ENCODE data around the gene CLEC2B. TPM values are rescaled to one million over a fixed set of nuclear protein-coding genes. Genes with fewer than 3 reads are reported as not detected.

The CLEC2B gene
- total RNA-seq, 2 donors from 2014 or later: 4.1 to 6.0 TPM

GRCh38 chr12:9866860-9867269 lies 2.3 kb downstream of the CLEC2B start:
- Histone ChIP-seq H3K27me3 (replicated peaks; ENCODE audit: insufficient read depth) (no peaks in the 10 kb centered on the region), H3K4me1 (replicated peaks) (no peaks in the 10 kb centered on the region), H3K36me3 (no peaks in the 10 kb centered on the region), H3K27ac (peak overlapping the region; percentile 23 to 75), H3K4me3 (peak overlapping the region; percentile 0), H3K9me3 (no peaks in the 10 kb centered on the region)
- TF ChIP-seq POLR2A (IDR thresholded peaks at IDR 0.05): no peak
- TF ChIP-seq CTCF (IDR thresholded peaks at IDR 0.05): no peak
- 65% methylated on average over 4 of the region's 4 CpGs for WGBS
- no peak for DNase-seq (ENCODE audit: low spot score)
- intact Hi-C loops (cut with DNase I): no loop called here

- WGBS: 78% methylated on average over 4 of the region's 4 CpGs
- intact Hi-C loops (cut with DNase I): no loop called here
- H3K27ac ChIP-seq: no peak overlapping the region
These were observed 4.1 kb downstream of the CLEC2B start for GRCh38 chr12:9864913-9865675.

GRCh38 chr12:9858135-9858534 lies 11.0 kb downstream of the CLEC2B start:
- Histone ChIP-seq H3K4me1 (replicated peaks) (no peaks in the 10 kb centered on the region), H3K27ac (no peak overlapping the region), H3K27me3 (replicated peaks; ENCODE audit: insufficient read depth) (no peaks in the 10 kb centered on the region), H3K36me3 (no peaks in the 10 kb centered on the region), H3K9me3 (no peaks in the 10 kb centered on the region), H3K4me3 (no peak overlapping the region)
- TF ChIP-seq POLR2AphosphoS5 (IDR thresholded peaks at IDR 0.05) (no peak), CTCF (IDR thresholded peaks at IDR 0.05) (no peak)
- DNase-seq (ENCODE audit: low spot score): no peak
- intact Hi-C loops (cut with DNase I): no loop called here

More at GRCh38 chr12:9864913-9865675, 4.1 kb downstream of the CLEC2B start:
- Histone ChIP-seq H3K27me3 (replicated peaks; ENCODE audit: insufficient read depth) (no peaks in the 10 kb centered on the region), H3K4me3 (no peak overlapping the region), H3K4me1 (replicated peaks) (no peaks in the 10 kb centered on the region), H3K36me3 (no peaks in the 10 kb centered on the region), H3K9me3 (no peaks in the 10 kb centered on the region)
- DNase-seq (ENCODE audit: low spot score): no peak
- TF ChIP-seq CTCF (IDR thresholded peaks at IDR 0.05) (no peak), POLR2A (IDR thresholded peaks at IDR 0.05) (no peak), POLR2AphosphoS5 (IDR thresholded peaks at IDR 0.05) (no peak)

- Histone ChIP-seq H3K27ac (no peak overlapping the region), H3K4me3 (no peak overlapping the region), H3K4me1 (replicated peaks) (no peaks in the 10 kb centered on the region), H3K27me3 (replicated peaks; ENCODE audit: insufficient read depth) (no peaks in the 10 kb centered on the region), H3K9me3 (no peaks in the 10 kb centered on the region), H3K36me3 (no peaks in the 10 kb centered on the region)
- TF ChIP-seq POLR2A (IDR thresholded peaks at IDR 0.05): no peak
- no peak for TF ChIP-seq POLR2AphosphoS5 (IDR thresholded peaks at IDR 0.05)
- no peak for TF ChIP-seq CTCF (IDR thresholded peaks at IDR 0.05)
- no peak for DNase-seq (ENCODE audit: low spot score)
- intact Hi-C loops (cut with DNase I): no loop called here
- 67% methylated on average over 3 of the region's 3 CpGs for WGBS
These were observed 12.3 kb downstream of the CLEC2B start for GRCh38 chr12:9856894-9857293.

- intact Hi-C loops (cut with DNase I): no loop called here
- TF ChIP-seq CTCF (IDR thresholded peaks at IDR 0.05) (no peak), POLR2AphosphoS5 (IDR thresholded peaks at IDR 0.05) (no peak), POLR2A (IDR thresholded peaks at IDR 0.05) (no peak)
- 63% methylated on average over 1 of the region's 1 CpG for WGBS
- DNase-seq (ENCODE audit: low spot score): no peak
- Histone ChIP-seq H3K27ac (no peak overlapping the region), H3K4me3 (no peak overlapping the region), H3K4me1 (replicated peaks) (no peaks in the 10 kb centered on the region), H3K27me3 (replicated peaks; ENCODE audit: insufficient read depth) (no peaks in the 10 kb centered on the region), H3K36me3 (no peaks in the 10 kb centered on the region), H3K9me3 (no peaks in the 10 kb centered on the region)
These were observed 13.0 kb downstream of the CLEC2B start for GRCh38 chr12:9856151-9856550.
